GM21367 (cell line): ENCODE data around the gene SPDYE9.
"Not testable (repeated sequence)": the region's sequence is repeated elsewhere in the genome, so short reads cannot be mapped to it uniquely, and the experiment has no call there.

Experiments used
- ATAC-seq: cut with Tn5 transposase; IDR thresholded peaks from one replicate; pipeline ENCODE4 v1.9.1; 2021; ENCODE audit not compliant: unreplicated experiment

The SPDYE9 gene, protein sequence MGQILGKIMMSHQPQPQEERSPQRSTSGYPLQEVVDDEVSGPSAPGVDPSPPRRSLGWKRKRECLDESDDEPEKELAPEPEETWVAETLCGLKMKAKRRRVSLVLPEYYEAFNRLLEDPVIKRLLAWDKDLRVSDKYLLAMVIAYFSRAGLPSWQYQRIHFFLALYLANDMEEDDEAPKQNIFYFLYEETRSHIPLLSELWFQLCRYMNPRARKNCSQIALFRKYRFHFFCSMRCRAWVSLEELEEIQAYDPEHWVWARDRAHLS

DNA sequence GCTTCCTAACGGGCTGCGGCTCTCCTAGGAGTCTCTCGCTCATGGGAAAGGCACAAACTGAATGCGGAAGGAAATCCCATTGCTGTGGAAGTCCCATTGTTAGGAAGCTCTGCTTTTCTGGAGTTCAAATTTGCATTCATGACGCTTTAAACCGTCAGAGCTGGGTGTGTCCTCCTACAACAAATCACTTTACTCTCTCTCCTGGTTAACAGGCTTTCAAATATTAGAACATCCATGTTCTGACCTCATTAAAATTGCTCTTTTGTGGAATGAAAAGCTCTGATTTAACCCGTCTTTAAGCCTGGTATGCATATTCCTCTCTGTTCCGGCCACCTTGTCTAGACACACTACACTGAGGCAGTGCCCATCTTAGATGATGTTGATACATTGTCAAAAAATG is at the start of gene SPDYE9:
Gene SPDYE9, minus strand, starts transcription at position 101 of the 400 bp plus-strand sequence. CDS start 1,800 bp downstream, outside the sequence.
- ATAC-seq = not testable (repeated sequence)

DNA sequence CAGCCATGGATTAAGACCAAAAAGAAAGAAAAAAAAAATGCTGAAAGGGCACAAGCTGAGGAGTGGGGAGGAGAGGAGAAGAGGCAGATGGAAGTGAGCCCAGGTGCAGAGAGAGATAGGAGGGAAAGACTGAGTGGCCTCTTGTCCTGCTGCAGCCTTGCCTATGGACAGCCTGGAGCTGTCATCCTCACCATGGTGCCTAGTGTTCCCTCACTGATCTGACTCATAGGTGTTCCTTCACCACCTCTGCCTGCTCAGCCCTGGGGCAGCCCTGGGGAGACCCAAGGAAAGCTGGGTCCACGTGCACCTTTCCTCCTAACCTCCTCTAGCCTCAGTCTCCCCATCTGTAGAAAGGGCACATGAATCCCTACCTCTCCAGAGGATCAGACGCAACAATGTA is 49.0 kb upstream of the SPDYE9 start:
- not testable (repeated sequence) for ATAC-seq

DNA sequence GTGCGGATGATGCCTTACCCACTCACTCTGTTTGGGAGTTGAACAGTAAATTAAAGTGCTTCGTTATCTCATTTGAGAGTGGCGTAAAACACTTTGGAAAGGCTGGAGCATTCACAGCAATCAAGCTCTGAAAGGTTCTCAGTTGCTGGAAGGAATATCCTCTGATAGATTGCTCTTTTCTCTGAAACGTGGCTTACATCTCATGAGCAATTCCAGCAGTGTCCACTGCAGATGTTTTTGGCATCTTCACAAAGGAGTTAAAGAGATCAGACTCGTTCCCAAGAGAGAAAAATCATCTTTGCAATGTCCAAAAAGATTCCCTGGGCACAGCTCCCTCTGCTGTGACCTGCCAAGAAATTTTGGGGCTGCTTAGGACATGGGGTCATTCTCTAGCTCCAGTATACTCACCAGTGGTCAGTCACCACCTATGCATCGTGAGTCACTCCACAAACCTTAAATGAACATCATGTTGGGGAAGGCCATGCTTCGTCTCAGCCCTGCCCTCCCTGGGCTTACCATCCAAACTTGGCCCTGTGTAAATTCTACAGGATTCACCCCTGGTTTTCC is 46.9 kb upstream of the SPDYE9 start:
- ATAC-seq = not testable (repeated sequence)

DNA sequence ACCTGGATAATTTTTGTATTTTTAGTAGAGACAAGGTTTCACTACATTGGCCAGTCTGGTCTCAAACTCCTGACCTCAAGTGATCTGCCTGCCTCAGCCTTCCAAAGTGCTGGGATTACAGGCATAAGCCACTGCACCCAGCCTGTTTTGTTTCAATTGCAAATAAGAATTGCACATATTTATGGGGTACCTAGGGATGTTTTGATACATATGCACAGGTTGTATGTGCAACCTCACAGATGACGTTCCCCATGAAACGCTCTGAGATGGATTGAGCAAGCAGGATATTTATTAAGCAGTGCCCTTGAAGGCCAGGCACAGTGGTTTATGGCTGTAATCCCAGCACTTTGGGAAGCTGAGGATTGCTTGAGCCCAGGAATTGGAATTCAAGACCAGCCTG is 44.8 kb upstream of the SPDYE9 start:
- ATAC-seq = not testable (repeated sequence)

DNA sequence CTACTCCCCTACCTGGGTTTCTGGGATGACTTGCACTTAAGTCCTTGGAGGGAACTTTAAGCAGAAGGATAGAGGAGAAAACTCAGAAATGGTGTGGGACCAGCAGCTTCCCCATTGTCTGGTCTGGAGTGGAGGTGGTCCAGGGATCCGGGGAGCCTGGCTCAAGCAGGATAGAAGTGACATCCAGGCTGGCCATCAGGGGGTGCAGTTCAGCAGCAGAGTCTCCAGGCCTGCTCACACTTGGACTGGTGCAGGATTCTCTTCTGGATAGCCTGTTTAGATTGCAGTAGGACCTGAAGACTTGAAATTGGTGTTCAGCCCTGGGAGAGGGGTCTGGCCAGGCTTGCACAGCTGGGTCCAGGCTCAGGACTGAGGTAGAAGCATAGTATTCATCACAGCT is 38.3 kb upstream of the SPDYE9 start:
- ATAC-seq = not testable (repeated sequence)

DNA sequence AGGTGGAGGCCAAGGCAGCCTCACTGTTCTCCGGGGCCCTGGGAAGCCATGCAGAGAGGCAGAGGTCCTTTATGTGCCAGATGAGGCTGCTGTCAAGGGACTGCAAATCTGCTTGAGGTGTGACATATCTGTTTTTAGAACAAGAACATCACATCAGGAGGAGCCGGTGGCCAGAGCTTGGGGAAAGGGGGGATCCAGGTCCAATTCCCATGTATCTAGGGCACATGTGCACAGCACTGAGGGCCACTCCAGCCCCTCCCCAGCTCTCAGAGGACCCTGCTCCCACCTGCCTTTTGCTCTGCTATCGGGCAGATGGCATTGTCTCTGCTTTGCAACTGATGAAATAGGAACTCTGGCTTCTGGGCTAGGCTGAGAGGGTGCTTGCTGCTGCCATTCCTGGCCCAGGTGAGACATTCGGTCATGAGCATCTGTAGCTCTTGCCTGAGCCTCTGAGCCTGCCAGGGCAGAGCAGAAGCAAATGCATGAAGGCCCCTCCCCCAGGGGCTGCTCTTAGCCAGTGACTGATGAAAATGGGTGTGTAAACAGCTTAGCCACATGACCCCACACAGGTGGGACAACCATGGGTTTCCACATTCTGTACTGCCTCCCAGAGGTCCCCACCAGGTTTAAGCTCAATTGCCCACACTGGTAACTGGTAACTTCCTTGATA is 37.1 kb upstream of the SPDYE9 start:
- ATAC-seq = not testable (repeated sequence)

DNA sequence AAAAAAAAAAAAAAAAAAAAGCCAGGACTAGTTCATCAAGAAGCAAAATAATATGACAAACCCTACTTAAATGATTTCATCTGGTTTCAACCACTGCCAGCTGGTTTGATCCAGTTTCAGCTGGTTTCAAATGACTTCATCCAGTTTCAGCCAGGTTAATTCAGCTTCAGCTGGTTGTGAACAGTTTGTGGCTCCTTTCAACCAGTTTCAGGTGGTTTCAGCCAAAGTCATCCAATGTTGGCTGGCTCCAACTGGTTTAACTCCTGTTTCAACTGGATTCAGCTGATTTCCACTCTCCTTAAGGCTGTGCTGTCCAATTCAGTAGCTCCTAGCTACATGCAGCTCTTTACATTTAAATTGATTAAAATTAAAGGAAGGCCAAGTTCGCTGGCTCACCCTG is 32.3 kb upstream of the SPDYE9 start:
- not testable (repeated sequence) for ATAC-seq

- not testable (repeated sequence) for ATAC-seq
Measured at GRCh38 chr7:73057811-73058210, 28.0 kb downstream of the SPDYE9 start, which contains the start of gene SPDYE11. TSS of gene SPDYE11 (minus strand) at chr7:73057911. CDS start at chr7:73056111, 1,800 bp downstream.

GRCh38 chr7:73029666-73030065 is 56.2 kb downstream of the SPDYE9 start, which contains the start of gene SPDYE8:
TSS of gene SPDYE8 (minus strand) at chr7:73029766. CDS start at chr7:73027966, 1,800 bp downstream.
- ATAC-seq = not testable (repeated sequence)
